GM04504 (cell line): Measurements from ENCODE around the gene TMEM220.

ENCODE experiments used
- DNase-seq: peaks from one replicate; pipeline ENCODE4 v3.0.0-alpha.2; 2012; ENCODE audit warnings: low read depth

The TMEM220 gene

GRCh38 chr17:10664571-10664970 lies 65.3 kb downstream of the TMEM220 start:
- DNase-seq: no peak
